ENCODE data around the gene EXOC3L4. TPM values are rescaled to one million over a fixed set of nuclear protein-coding genes. Genes with fewer than 3 reads are reported as not detected.

The EXOC3L4 gene
- total RNA-seq, 1 experiment from 2014 or later, result 1.7 TPM

DNA sequence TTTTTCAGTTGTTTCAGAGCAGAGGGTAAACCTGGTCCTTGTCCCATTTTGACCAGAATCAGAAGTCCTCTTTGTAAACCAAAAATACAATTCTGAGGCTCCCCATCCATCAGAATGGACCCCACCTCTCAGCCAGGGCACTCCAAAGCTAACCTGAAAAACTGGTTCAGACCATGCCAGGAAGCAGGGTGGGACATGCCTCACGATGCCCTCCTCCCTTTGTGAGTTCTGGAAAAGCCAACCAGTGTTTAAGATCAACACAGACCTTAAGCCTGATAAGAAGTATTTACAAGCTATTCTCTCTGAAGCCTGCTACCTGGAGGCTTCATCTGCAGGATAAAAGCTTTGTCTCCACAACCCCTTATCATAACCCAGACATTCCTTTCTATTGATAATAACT, 64.2 kb downstream of the EXOC3L4 start:
- Histone ChIP-seq H3K27ac (peak overlapping the region; percentile 89), H4K20me1 (ENCODE audit: insufficient read depth) (no peaks in the 10 kb centered on the region), H2AFZ (no peak overlapping the region), H3K9me3 (ENCODE audit: insufficient read depth, low read depth) (peaks cover 6% of the 10 kb centered on the region; the same call in 1 of the 2 replicates), H3K4me3 (no peak overlapping the region), H3K36me3 (ENCODE audit: low read depth) (no peaks in the 10 kb centered on the region), H3K79me2 (ENCODE audit: low read depth) (no peaks in the 10 kb centered on the region), H3F3A (ENCODE audit: insufficient read depth, low read depth) (peaks cover 68% of the 10 kb centered on the region), H3K27me3 (ENCODE audit: insufficient read depth, low read depth) (no peaks in the 10 kb centered on the region), H3K4me2 (peak overlapping the region; percentile 50), H3K9me2 (ENCODE audit: insufficient read depth) (no peaks in the 10 kb centered on the region), H3K4me1 (replicated peaks; ENCODE audit: insufficient read depth) (peaks cover 90% of the 10 kb centered on the region)
- TF ChIP-seq CTCF (conservative IDR thresholded peaks at IDR 0.05) (no peak), EZH2 (IDR thresholded peaks at IDR 0.05; ENCODE audit: low read depth) (no peak)
- intact Hi-C loops (cut with micrococcal nuclease; ENCODE audit: unreplicated experiment), result loop anchor here (1.0 kb wide), 1 partner anchor 15 kb away; no protein-coding TSS in a partner anchor
- BruUV-seq (replicated peaks), result no TSS peak
- CTCF ChIA-PET, result interaction anchor here (0.6 to 0.8 kb wide), 4 partner anchors 25 to 153 kb away, joined by 3 to 6 read pairs (median 3); no protein-coding TSS in a partner anchor
- DNase-seq, result peak; percentile 84 to 96
- POLR2A ChIA-PET (ENCODE audit: unreplicated experiment), result interaction anchor here (0.5 to 0.7 kb wide), 5 partner anchors 26 to 971 kb away, joined by 3 to 16 read pairs (median 4); no protein-coding TSS in a partner anchor

Other genes with a start within 250 kb of the EXOC3L4 start
- gene AMN, start 172.1 kb upstream of the EXOC3L4 start, total RNA-seq (2021), result 21.8 and 36.5 TPM in 2 replicates
- gene CDC42BPB, start 37.2 kb upstream of the EXOC3L4 start, total RNA-seq (2021), result 203 and 209 TPM in 2 replicates
- gene LBHD2, start 10.5 kb upstream of the EXOC3L4 start, total RNA-seq (2021), result 0.52 and 0.78 TPM in 2 replicates
- 291 and 366 TPM in 2 replicates for gene TNFAIP2, start 28.7 kb downstream of the EXOC3L4 start, total RNA-seq (2021)
- 310 and 330 TPM in 2 replicates for gene EIF5, start 239.5 kb downstream of the EXOC3L4 start, total RNA-seq (2021)